HG03066 (cell line): ENCODE results near the gene BRPF3.
"Not testable (repeated sequence)": the region's sequence is repeated elsewhere in the genome, so short reads cannot be mapped to it uniquely, and the experiment has no call there.

ENCODE experiments used
- ATAC-seq: cut with Tn5 transposase; IDR thresholded peaks from one replicate; pipeline ENCODE4 v1.9.1; 2021; ENCODE audit warnings: low read depth; ENCODE audit not compliant: unreplicated experiment

Gene BRPF3

GRCh38 chr6:36200154-36200891 lies 3.8 kb downstream of the BRPF3 start:
- ATAC-seq = no peak

DNA sequence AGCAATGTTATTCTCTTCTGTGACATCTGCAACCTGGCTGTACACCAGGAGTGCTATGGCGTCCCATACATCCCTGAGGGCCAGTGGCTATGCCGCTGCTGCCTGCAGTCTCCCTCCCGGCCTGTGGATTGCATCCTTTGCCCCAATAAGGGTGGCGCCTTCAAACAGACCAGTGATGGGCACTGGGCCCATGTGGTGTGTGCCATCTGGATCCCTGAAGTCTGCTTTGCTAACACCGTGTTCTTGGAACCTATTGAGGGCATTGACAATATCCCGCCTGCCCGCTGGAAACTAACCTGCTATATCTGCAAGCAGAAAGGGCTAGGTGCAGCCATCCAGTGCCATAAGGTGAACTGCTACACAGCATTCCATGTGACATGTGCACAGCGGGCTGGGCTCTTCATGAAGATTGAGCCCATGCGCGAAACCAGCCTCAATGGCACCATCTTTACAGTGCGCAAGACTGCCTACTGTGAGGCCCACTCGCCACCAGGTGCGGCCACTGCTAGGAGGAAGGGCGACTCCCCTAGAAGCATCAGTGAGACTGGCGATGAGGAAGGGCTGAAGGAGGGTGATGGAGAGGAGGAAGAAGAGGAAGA lies 4.6 kb downstream of the BRPF3 start:
- no peak for ATAC-seq

GRCh38 chr6:36201612-36202011 lies 5.1 kb downstream of the BRPF3 start:
- ATAC-seq = no peak

- ATAC-seq = no peak
Measured at GRCh38 chr6:36202101-36202500, 5.6 kb downstream of the BRPF3 start.

DNA sequence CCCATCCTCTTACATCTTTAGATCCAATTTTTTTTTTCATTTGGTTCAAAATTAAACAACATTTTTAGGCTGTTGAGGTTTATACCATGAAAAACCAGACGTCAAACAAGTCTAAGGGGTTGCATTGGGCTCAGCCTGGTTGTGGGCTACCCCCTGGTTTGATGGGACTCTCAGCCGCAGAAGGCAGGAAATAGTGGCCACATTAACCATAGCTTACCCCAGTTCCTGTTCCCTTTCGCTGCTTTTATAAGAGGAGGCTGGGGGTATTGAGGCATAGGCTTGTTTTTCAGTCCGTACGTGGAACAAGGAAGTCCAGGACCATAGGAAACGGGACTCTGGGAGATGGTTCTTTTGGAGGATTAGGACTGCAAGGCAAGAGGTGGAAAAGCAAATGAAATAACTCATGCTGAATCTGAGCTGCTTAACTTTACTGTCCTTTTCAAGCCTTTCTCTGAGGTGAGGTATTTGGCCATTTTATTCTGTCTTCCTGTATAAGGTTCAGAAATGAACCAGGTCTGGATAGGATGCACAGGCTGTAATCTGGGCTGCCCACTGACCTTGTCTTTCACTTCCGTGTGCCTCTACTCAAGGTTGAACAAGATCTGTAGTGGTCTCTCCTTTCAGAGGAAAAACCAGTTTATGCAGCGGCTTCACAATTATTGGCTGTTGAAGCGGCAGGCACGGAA lies 7.7 kb downstream of the BRPF3 start:
- ATAC-seq = no peak

- ATAC-seq = no peak
Measured at GRCh38 chr6:36207155-36207554, 10.6 kb downstream of the BRPF3 start.

- ATAC-seq = no peak
Measured at GRCh38 chr6:36209606-36210005, 13.1 kb downstream of the BRPF3 start.

GRCh38 chr6:36210182-36210581 lies 13.6 kb downstream of the BRPF3 start:
- ATAC-seq = no peak

- ATAC-seq = no peak
Measured at GRCh38 chr6:36210886-36211595, 14.5 kb downstream of the BRPF3 start.

GRCh38 chr6:36216559-36216958 lies 20.0 kb downstream of the BRPF3 start:
- no peak for ATAC-seq

DNA sequence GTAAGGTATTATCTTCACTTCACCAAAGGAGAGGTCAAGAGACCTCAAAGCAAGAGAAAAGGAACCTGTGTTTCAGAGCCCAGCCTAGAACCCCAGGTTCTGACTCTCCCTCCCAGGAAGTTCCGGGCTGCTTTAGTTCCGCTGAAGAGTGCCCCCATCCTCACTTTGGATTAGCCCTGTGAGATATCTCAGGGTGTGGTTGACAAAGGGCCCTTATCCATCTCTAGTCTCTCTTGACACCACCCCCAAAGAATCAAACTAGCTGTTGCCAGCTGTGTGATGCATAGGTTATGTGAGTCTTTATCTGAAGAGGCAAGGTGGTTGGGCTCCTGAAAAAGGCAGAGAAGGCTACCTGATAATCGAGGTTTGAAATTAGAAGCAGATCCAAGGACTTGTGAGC lies 20.6 kb downstream of the BRPF3 start:
- no peak for ATAC-seq

- ATAC-seq = no peak
Measured at GRCh38 chr6:36217946-36218345, 21.4 kb downstream of the BRPF3 start.

DNA sequence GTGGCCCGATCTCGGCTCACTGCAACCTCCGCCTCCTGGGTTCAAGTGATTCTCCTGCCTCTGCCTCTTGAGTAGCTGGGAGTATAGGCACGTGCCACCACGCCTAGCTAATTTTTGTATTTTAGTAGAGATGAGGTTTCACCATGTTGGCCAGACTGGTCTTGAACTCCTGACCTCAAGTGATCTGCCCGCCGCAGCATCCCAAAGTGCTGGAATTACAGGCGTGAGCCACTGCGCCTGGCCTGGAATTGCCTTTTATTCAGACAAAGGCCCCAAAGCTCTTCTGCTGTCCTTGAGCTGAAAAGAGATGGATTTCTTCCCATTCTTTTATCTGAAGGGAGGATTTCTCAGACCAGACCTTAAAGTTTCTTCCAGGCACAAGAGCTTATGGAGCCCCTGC lies 22.0 kb downstream of the BRPF3 start:
- ATAC-seq = not testable (repeated sequence)

- no peak for ATAC-seq
Measured at GRCh38 chr6:36219081-36219480, 22.5 kb downstream of the BRPF3 start.

DNA sequence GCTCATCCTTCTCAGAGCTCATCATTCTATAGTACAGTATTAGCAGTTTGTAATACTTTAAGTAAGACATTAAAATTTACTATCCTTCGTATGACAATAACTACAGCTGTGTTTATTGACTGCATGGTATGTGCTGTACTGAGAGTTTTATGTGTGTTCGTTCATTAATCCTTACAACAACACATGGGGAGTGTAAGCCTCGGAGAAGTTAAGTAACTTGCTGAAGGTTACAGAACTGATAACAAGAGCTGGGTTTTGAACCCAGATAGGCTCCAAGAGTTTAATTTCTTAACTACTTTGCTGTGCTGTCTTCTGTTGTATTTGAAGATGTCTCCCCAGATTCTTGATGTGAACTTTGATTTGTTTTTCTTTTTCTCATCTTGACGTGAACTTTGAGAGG lies 23.7 kb downstream of the BRPF3 start:
- no peak for ATAC-seq

- no peak for ATAC-seq
Measured at GRCh38 chr6:36221674-36222073, 25.1 kb downstream of the BRPF3 start.

DNA sequence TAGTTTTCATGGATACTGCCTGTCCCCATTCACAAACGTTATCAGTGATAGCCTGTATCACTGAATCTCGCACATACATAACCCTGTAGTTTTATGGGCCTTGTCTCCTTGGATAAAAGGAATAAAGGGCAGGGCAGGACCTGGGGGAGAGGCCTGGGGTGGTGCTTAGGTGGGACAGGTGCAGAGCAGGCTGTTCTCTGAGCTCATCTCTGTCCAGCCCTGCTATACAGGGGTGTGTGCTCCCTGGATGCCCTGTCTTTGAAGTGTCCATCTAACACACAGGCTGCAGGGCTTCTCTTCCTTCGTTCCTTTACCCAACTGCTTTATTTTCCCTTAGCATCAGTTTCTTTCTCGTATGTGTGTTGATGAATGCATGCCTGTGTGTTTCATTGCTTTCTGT lies 26.4 kb downstream of the BRPF3 start:
- no peak for ATAC-seq

- no peak for ATAC-seq
Measured at GRCh38 chr6:36223706-36224105, 27.2 kb downstream of the BRPF3 start.

DNA sequence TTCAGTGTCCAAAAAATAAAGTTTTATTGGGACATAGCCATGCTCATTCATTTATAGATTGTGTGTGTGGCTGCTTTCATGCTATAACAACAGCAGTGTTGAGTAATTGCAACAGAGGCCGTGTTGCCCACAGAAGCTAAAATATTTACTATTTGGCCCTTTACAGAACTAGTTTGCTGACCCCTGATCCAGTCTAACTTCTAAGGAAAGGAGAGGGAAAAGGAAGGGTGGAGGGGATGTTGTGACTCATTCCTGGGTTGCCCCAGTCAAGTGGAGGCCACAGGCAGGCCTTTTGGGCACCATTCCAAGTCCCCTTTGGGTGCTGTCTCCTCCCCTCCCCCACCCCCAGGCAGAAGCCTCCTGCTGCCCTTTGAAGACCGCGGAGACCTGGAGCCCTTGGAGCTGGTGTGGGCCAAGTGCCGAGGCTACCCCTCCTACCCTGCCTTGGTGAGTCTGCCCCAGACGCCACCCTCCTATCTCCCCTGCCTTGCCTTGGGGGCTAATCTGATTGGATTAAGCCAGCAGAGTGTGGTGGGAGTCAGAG lies 28.4 kb downstream of the BRPF3 start:
- no peak for ATAC-seq

DNA sequence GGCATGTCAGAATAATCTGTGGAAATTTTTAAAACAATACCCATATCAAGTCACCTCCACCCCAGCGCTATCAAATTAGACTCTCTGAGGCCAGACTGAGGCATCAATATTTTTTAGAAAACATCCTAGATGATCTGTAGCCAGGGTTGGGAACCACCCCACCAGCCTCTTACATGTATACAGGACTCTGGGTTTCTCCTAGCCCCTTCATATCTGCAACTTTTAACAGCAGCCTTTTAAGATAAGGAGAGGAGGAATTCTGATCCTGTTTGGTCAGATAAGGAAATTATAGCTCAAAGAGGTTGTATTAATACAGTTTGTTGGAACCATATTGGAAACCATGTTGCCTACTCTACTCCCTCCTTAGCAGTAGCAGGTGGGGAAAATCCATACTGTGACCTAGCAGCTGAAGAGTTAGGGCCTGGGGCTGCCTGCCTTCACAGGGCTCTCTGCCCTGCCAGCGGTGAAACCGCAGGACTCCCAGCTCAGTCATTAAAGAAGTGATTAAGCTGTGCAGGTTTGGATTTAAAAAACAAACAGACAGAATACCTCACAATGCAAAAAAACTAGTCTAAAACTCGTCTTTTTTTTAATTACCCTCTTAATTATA lies 30.0 kb downstream of the BRPF3 start:
- no peak for ATAC-seq
